HepG2 (cell line): ENCODE results near the gene ZNF524. TPM values are rescaled to one million over a fixed set of nuclear protein-coding genes. Genes with fewer than 3 reads are reported as not detected.
A peak's percentile ranks its signal among the peaks of the same experiment; 100 is the strongest.

Source experiments
- AGO1 ChIP-seq: fragments of 200-400 bp; formaldehyde crosslinking; IDR thresholded peaks from 2 replicates; pipeline ENCODE4 v1.6.1; 2017; ENCODE audit warnings: mild to moderate bottlenecking, low read depth, low read length, moderate library complexity; ENCODE audit not compliant: poor library complexity, severe bottlenecking
- ATF6 ChIP-seq: sonication (generic); formaldehyde crosslinking; conservative IDR thresholded peaks from 2 replicates; pipeline ENCODE4 v1.4.0; 2020; ENCODE audit warnings: missing genetic modification reagents
- BCLAF1 ChIP-seq: fragments of 450-650 bp; IDR thresholded peaks from 2 replicates; pipeline ENCODE4 v1.6.1; 2017; ENCODE audit warnings: mild to moderate bottlenecking
- HOXA3 ChIP-seq: sonication (generic); formaldehyde crosslinking; IDR thresholded peaks from 2 replicates; pipeline ENCODE4 v1.5.0; 2020; ENCODE audit warnings: missing genetic modification reagents
- MZF1 ChIP-seq: sonication (generic); formaldehyde crosslinking; IDR thresholded peaks from 2 replicates; pipeline ENCODE4 v1.8.1; 2023; ENCODE audit warnings: mild to moderate bottlenecking, missing genetic modification reagents, borderline replicate concordance
- NR3C1 ChIP-seq: sonication (generic); formaldehyde crosslinking; IDR thresholded peaks from 2 replicates; pipeline ENCODE4 v1.4.0; 2020; ENCODE audit warnings: missing genetic modification reagents
- PCBP1 ChIP-seq: fragments of 200-400 bp; formaldehyde crosslinking; IDR thresholded peaks from 2 replicates; pipeline ENCODE4 v1.6.1; 2017; ENCODE audit warnings: mild to moderate bottlenecking, low read depth, low read length, borderline replicate concordance
- SALL2 ChIP-seq: sonication (generic); formaldehyde crosslinking; IDR thresholded peaks from 2 replicates; pipeline ENCODE4 v1.8.1; 2023; ENCODE audit warnings: mild to moderate bottlenecking, missing genetic modification reagents, inconsistent platforms
- ZBTB43 ChIP-seq: sonication (generic); formaldehyde crosslinking; conservative IDR thresholded peaks from 2 replicates; pipeline ENCODE4 v1.4.0; 2020; ENCODE audit warnings: missing genetic modification reagents
- ZFYVE20 ChIP-seq: sonication (generic); formaldehyde crosslinking; IDR thresholded peaks from 2 replicates; pipeline ENCODE4 v1.8.0; 2023; ENCODE audit warnings: low read depth, mild to moderate bottlenecking, moderate library complexity, missing genetic modification reagents, borderline replicate concordance
- ZNF280B ChIP-seq: sonication (generic); formaldehyde crosslinking; IDR thresholded peaks from 2 replicates; pipeline ENCODE4 v1.5.0; 2020; ENCODE audit warnings: missing genetic modification reagents, mild to moderate bottlenecking, borderline replicate concordance
- ZNF3 ChIP-seq: IDR thresholded peaks from 2 replicates; pipeline ENCODE4 v1.7.0; 2017; ENCODE audit warnings: inconsistent platforms
- ZNF34 ChIP-seq: sonication (generic); formaldehyde crosslinking; IDR thresholded peaks from 2 replicates; pipeline ENCODE4 v1.4.0; 2020; ENCODE audit warnings: mild to moderate bottlenecking, missing genetic modification reagents, borderline replicate concordance
- ZNF557 ChIP-seq: sonication (generic); formaldehyde crosslinking; IDR thresholded peaks from 2 replicates; pipeline ENCODE4 v1.4.0; 2020; ENCODE audit warnings: missing genetic modification reagents
- ZNF652 ChIP-seq: IDR thresholded peaks from 2 replicates; pipeline ENCODE4 v1.6.1; 2016; ENCODE audit warnings: low read depth, borderline replicate concordance
- ZNF737 ChIP-seq: sonication (generic); formaldehyde crosslinking; IDR thresholded peaks from 2 replicates; pipeline ENCODE4 v1.5.0; 2020; ENCODE audit warnings: missing genetic modification reagents, mild to moderate bottlenecking, borderline replicate concordance
- ZSCAN30 ChIP-seq: sonication (generic); formaldehyde crosslinking; IDR thresholded peaks from 2 replicates; pipeline ENCODE4 v1.5.0; 2020; ENCODE audit warnings: mild to moderate bottlenecking, missing genetic modification reagents
- polyA plus RNA-seq, 8 experiments: library from polyadenylated mRNA; depleted of rRNA in 3 of 8; stranded (reverse) in 7 of 8; unstranded in 1 of 8; fragments of >200 nt; fragmentation: Illumina TruSeq in 4 of 8; extraction: Trizol in 4 of 8; gene quantifications; 2 replicates each; pipeline versions ENCODE4 v1.2.1 to v1.2.3, GENCODE V29; 2011 to 2016; ENCODE audit warnings: low read depth in 4 of 8, missing spikeins in 1 of 8, mixed read lengths in 1 of 8; ENCODE audit not compliant: insufficient read depth in 1 of 8
- total RNA-seq, 5 experiments: library from RNA; depleted of rRNA; stranded (reverse); fragments of >200 nt; fragmentation: Illumina TruSeq; extraction: Trizol; gene quantifications; 2 replicates each; pipeline ENCODE4 v1.2.3, GENCODE V29; 2016; ENCODE audit warnings: low read depth in 1 of 5
- TF ChIP-seq, protein P1 (sequence below): sonication (generic); formaldehyde crosslinking; IDR thresholded peaks from 2 replicates; pipeline ENCODE4 v1.4.0; 2020; ENCODE audit warnings: missing genetic modification reagents, mild to moderate bottlenecking, borderline replicate concordance

ZNF524 gene
- total and polyA plus RNA-seq, 2 of the 13 experiments (the other 11 are each of a cell fraction or from before 2014, with no cell fraction given), result 3.2 to 4.6 TPM

DNA sequence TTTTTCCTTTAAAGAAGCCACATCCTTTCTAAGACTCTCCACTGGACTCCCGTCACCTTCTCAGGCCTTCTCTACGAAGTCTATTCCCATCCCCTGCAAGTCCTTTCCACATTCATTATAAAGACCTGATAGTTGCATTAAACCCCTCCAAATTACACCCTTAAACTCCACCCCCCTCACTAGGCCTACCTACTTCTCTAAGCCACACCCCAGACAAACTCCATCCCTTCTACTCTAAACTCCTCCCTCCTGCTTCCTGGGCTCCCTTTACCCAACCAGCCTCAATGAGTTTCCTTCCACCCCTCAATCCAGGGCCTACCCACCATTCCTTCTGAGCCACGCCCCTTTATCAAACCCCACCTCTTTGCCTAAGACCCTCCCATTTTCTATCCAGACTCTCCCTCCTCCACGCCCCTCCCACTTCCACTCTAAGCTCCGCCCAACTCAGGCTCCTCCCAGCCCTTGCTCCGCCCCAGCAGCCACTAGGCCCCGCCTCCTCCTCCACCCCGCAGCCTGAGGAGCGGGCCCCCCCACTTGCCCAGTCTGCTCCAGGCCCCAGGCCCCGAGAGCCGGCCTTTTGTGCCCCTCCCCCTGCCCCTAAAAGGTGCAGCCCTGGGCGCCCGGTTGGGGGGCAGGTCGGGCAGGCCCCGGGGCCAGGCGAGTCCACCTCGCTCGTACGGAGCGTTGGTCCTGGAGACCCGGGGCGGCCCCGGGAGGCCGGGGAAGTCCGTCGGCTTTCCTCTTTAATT, 1.2 kb upstream of the ZNF524 start (continued):
- TF ChIP-seq, protein P1, sequence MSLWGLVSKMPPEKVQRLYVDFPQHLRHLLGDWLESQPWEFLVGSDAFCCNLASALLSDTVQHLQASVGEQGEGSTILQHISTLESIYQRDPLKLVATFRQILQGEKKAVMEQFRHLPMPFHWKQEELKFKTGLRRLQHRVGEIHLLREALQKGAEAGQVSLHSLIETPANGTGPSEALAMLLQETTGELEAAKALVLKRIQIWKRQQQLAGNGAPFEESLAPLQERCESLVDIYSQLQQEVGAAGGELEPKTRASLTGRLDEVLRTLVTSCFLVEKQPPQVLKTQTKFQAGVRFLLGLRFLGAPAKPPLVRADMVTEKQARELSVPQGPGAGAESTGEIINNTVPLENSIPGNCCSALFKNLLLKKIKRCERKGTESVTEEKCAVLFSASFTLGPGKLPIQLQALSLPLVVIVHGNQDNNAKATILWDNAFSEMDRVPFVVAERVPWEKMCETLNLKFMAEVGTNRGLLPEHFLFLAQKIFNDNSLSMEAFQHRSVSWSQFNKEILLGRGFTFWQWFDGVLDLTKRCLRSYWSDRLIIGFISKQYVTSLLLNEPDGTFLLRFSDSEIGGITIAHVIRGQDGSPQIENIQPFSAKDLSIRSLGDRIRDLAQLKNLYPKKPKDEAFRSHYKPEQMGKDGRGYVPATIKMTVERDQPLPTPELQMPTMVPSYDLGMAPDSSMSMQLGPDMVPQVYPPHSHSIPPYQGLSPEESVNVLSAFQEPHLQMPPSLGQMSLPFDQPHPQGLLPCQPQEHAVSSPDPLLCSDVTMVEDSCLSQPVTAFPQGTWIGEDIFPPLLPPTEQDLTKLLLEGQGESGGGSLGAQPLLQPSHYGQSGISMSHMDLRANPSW, result no peak
- TF ChIP-seq ZNF737 (CRISPR knock-in tag) (no peak), SALL2 (CRISPR knock-in tag) (no peak), ZNF3 (CRISPR knock-in tag) (no peak; the same call in 1 of the 2 replicates), AGO1 (no peak), BCLAF1 (no peak), ATF6 (CRISPR knock-in tag) (no peak), ZNF280B (no peak), PCBP1 (no peak), HOXA3 (CRISPR knock-in tag) (no peak), ZNF557 (CRISPR knock-in tag) (no peak), MZF1 (no peak), ZBTB43 (CRISPR knock-in tag) (no peak), NR3C1 (CRISPR knock-in tag) (no peak), ZSCAN30 (no peak), ZFYVE20 (CRISPR knock-in tag) (no peak), ZNF652 (CRISPR knock-in tag) (no peak), ZNF34 (CRISPR knock-in tag) (peak; percentile 13; the same call in 1 of the 2 replicates)
